PFSK-1 (cell line): ENCODE measurements around the gene MYL6B.
A peak's percentile ranks its signal among the peaks of the same experiment; 100 is the strongest.

Experiments
- FOXP2 ChIP-seq: optimal IDR thresholded peaks from 2 replicates; pipeline ENCODE3; 2011; ENCODE audit warnings: borderline replicate concordance, control low read depth, inconsistent platforms; ENCODE audit not compliant: insufficient read depth; ENCODE audit errors: extremely low read length, extremely low read depth
- POLR2AphosphoS5 ChIP-seq: IDR thresholded peaks from 2 replicates; pipeline ENCODE4 v1.6.1; 2012; ENCODE audit warnings: low read depth, mild to moderate bottlenecking, control low read depth, low read length, moderate library complexity
- SIN3A ChIP-seq: IDR thresholded peaks from 2 replicates; pipeline ENCODE4 v1.6.1; 2012; ENCODE audit warnings: mild to moderate bottlenecking, low read length, moderate library complexity, borderline replicate concordance; ENCODE audit not compliant: insufficient read depth
- TAF1 ChIP-seq: IDR thresholded peaks from 2 replicates; pipeline ENCODE4 v1.6.1; 2012; ENCODE audit warnings: low read length, control low read depth, borderline replicate concordance; ENCODE audit not compliant: insufficient read depth
- TF ChIP-seq, protein P1 (sequence below), 2 experiments: IDR thresholded peaks; 2 replicates each; pipeline versions ENCODE4 v1.6.1 to v1.8.0; 2011 to 2012; ENCODE audit warnings: low read depth in 2 of 2, low read length in 2 of 2, control low read depth in 1 of 2, inconsistent platforms in 1 of 2, mild to moderate bottlenecking in 1 of 2, moderate library complexity in 1 of 2; ENCODE audit not compliant: insufficient read depth in 1 of 2

MYL6B gene

GRCh38 chr12:56119361-56119796 is 33.0 kb upstream of the MYL6B start:
- TF ChIP-seq POLR2AphosphoS5, result peak; percentile 25; the same call in 1 of the 2 replicates
- TF ChIP-seq SIN3A, result peak; percentile 77; the same call in 1 of the 2 replicates
- TF ChIP-seq, protein P1, sequence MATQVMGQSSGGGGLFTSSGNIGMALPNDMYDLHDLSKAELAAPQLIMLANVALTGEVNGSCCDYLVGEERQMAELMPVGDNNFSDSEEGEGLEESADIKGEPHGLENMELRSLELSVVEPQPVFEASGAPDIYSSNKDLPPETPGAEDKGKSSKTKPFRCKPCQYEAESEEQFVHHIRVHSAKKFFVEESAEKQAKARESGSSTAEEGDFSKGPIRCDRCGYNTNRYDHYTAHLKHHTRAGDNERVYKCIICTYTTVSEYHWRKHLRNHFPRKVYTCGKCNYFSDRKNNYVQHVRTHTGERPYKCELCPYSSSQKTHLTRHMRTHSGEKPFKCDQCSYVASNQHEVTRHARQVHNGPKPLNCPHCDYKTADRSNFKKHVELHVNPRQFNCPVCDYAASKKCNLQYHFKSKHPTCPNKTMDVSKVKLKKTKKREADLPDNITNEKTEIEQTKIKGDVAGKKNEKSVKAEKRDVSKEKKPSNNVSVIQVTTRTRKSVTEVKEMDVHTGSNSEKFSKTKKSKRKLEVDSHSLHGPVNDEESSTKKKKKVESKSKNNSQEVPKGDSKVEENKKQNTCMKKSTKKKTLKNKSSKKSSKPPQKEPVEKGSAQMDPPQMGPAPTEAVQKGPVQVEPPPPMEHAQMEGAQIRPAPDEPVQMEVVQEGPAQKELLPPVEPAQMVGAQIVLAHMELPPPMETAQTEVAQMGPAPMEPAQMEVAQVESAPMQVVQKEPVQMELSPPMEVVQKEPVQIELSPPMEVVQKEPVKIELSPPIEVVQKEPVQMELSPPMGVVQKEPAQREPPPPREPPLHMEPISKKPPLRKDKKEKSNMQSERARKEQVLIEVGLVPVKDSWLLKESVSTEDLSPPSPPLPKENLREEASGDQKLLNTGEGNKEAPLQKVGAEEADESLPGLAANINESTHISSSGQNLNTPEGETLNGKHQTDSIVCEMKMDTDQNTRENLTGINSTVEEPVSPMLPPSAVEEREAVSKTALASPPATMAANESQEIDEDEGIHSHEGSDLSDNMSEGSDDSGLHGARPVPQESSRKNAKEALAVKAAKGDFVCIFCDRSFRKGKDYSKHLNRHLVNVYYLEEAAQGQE (IDR thresholded peaks at IDR 0.05; ENCODE audit: insufficient read depth in 1 of 2, low read depth in 2 of 2, low read length in 2 of 2), result 0 out of 4 replicates have a peak, but pooled peaks of 1 of the 2 experiments have one; percentile 24
- TF ChIP-seq TAF1, result 0 out of 2 replicates have a peak, but pooled peaks have one; percentile 21
- TF ChIP-seq FOXP2, result no peak

DNA sequence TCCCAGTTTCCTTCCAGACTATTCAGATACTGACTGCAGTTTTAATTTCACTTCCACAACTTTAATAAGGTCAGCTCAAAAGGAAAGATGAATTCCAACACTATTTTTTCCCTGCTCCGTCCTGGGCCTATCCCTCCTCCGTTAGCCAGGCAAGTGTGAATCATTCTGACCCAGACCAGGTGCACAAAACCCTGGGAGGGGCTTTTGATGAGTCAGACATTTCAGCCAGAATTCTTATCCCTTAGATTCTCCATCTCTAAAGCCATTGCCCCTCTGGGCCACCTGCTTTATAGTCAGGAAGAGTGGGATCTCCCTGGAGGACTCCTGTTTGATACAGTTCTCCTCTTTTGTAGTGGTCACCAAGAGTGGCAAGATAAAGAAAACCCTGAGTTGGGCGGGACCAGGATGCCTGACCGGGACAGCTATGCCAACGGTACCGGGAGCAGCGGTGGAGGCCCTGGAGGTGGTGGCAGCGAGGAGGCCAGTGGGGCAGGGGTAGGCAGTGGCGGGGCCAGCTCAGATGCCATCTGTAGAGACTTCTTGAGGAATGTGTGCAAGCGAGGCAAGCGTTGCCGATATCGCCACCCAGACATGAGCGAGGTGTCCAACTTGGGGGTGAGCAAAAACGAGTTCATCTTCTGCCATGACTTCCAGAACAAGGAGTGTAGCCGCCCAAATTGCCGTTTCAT is 32.1 kb upstream of the MYL6B start:
- TF ChIP-seq FOXP2, result no peak
- no peak for TF ChIP-seq TAF1

- TF ChIP-seq, protein P1 (IDR thresholded peaks at IDR 0.05; ENCODE audit: insufficient read depth in 1 of 2, low read depth in 2 of 2, low read length in 2 of 2), result no peak
- TF ChIP-seq TAF1, result no peak
- no peak for TF ChIP-seq POLR2AphosphoS5
Observed at GRCh38 chr12:56121204-56121870, 31.1 kb upstream of the MYL6B start.

DNA sequence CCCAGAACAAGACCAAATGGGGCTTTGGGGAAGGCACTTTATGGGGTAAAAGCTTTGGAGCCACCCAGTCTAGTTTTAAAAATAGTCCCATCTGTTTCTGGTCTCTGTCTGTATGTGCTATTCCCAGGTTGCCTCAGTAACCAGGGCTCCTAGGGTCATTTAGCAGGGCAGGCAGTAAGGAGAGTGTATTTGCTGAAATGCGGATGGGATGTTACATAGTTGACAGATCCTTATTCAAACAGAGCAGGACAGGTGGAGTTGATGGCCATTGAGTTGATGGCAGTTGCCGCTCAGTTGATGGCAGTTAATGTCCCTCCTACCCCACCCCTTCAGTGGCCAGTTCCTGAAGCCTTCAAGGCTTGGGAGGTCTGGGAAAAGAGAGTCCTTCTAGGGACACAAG is 29.8 kb upstream of the MYL6B start:
- TF ChIP-seq, protein P1 (IDR thresholded peaks at IDR 0.05; ENCODE audit: insufficient read depth in 1 of 2, low read depth in 2 of 2, low read length in 2 of 2), result no peak
- TF ChIP-seq SIN3A, result no peak

GRCh38 chr12:56124133-56124532 is 28.3 kb upstream of the MYL6B start:
- TF ChIP-seq, protein P1 (IDR thresholded peaks at IDR 0.05; ENCODE audit: insufficient read depth in 1 of 2, low read depth in 2 of 2, low read length in 2 of 2), result no peak
- TF ChIP-seq SIN3A, result no peak
- no peak for TF ChIP-seq TAF1
- no peak for TF ChIP-seq FOXP2
- no peak for TF ChIP-seq POLR2AphosphoS5
